ENCODE measurements around the gene ERN2. TPM values are rescaled to one million over a fixed set of nuclear protein-coding genes. Genes with fewer than 3 reads are reported as not detected.

The ERN2 gene
- total RNA-seq, 2 experiments from 2014 or later, result not detected

DNA sequence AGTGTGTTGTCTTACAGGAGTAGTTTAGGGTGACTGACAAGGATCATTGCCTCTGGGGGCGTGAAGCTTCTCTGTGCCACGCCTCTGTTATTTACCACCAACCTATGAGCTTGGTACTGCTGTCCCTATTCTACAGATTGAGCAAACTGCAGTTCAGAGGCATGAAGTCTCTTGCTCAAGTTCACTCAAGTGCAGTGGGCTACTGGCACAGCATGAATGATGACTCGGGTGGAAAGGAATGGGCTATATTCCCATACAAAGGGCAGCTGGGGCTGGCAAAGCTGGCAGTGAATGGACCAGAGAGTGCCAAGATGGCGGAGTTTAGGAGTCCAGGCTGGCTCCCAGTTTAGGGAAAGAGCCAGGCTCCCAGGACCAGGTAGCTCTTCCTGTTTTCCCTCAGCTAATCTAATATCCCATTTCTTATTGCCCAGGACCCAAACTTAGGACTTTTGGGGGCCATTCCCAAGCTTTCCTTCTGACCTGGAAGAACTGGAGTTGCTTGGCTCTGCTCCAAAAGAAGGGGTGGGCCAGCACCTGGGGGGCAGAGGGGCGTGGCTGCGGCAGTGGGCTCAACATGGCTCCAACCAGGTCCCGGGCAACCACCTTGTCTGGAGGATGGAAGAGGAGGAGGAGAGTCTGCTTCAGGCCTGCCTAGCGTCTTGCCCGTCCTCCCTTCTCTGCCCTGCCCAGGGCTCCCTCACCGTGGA lies 21.4 kb downstream of the ERN2 start:
- DNase-seq, result no peak
- Mint-ChIP-seq H3K36me3 (ENCODE audit: low read depth) (peaks cover 44% of the 10 kb centered on the region), H3K9me3 (no peaks in the 10 kb centered on the region), H3K4me3 (no peak overlapping the region), H3K27ac (no peak overlapping the region), H3K4me1 (peaks cover 9% of the 10 kb centered on the region), H3K27me3 (peaks cover 3% of the 10 kb centered on the region)
- POLR2A ChIA-PET, result no interaction called here
- CTCF ChIA-PET, result interaction anchor here (0.5 to 1.0 kb wide), 2 partner anchors 9 to 921 kb away, joined by 3 to 5 read pairs; no protein-coding TSS in a partner anchor

- ChIA-PET CTCF (interaction anchor here (0.5 to 1.0 kb wide), 2 partner anchors 10 to 921 kb away, joined by 3 to 5 read pairs; no protein-coding TSS in a partner anchor), POLR2A (interaction anchor here (0.5 kb wide), 1 partner anchor 181 kb away, joined by 3 read pairs; the partner anchor contains the start of gene GGA2)
- Mint-ChIP-seq H3K9me3 (no peaks in the 10 kb centered on the region), H3K36me3 (ENCODE audit: low read depth) (peaks cover 45% of the 10 kb centered on the region), H3K27me3 (no peaks in the 10 kb centered on the region), H3K4me1 (peaks cover 9% of the 10 kb centered on the region), H3K27ac (no peak overlapping the region), H3K4me3 (no peak overlapping the region)
- no peak for DNase-seq
These were observed 22.1 kb downstream of the ERN2 start for GRCh38 chr16:23690771-23691482.

GRCh38 chr16:23689442-23690187 lies 23.4 kb downstream of the ERN2 start:
- peaks cover 52% of the 10 kb centered on the region for H3K36me3 Mint-ChIP-seq (ENCODE audit: low read depth)
- POLR2A ChIA-PET, result no interaction called here

DNA sequence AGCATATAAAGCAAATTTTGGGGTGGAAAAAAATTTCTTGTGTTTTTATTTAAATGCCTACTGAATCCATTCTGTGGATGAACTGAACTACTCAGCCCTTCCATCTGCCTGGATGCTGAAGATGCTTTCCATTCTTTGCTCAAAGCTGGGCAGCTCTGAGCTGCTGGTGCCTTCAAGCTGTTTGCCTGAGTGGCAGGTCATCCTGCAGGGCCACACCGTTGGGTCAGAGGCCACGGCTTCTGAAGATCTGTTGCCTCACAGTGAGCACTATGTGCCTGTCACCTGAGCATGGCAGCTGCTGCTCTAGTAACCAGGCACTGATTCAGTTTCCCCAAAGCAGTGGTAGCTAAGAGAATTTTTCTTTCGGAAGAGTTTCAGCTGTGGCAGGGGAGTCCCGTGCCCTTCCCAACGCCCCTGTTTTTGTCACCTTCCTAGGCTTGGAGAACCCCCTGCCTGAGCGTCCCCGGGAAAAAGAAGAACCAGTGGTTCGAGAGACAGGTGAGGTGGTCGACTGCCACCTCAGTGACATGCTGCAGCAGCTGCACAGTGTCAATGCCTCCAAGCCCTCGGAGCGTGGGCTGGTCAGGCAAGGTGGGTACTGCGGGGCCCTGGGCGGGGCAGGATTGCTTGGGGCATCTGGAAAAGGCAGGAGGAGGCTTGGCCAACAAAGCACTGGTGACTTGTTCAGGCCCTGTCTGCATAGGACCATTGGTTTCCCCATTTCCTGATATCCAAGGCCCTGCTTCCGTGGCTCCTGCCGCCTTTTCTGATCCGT lies 25.8 kb downstream of the ERN2 start:
- Mint-ChIP-seq H3K9me3 (no peaks in the 10 kb centered on the region), H3K4me1 (peaks cover 13% of the 10 kb centered on the region), H3K36me3 (ENCODE audit: low read depth) (peaks cover 68% of the 10 kb centered on the region), H3K27ac (no peak overlapping the region), H3K27me3 (no peaks in the 10 kb centered on the region), H3K4me3 (no peak overlapping the region)
- no peak for DNase-seq
- POLR2A ChIA-PET, result no interaction called here
- CTCF ChIA-PET, result interaction anchor here (0.5 to 0.6 kb wide), 2 partner anchors 43 to 115 kb away, joined by 3 to 5 read pairs; no protein-coding TSS in a partner anchor

More at GRCh38 chr16:23689442-23690187, 23.4 kb downstream of the ERN2 start:
- H3K27ac Mint-ChIP-seq, result no peak overlapping the region
- CTCF ChIA-PET, result interaction anchor here (0.6 to 1.0 kb wide), 2 partner anchors 10 to 11 kb away, joined by 3 to 4 read pairs; no protein-coding TSS in a partner anchor
- H3K27me3 Mint-ChIP-seq, result no peaks in the 10 kb centered on the region
- no peaks in the 10 kb centered on the region for H3K9me3 Mint-ChIP-seq
- no peak overlapping the region for H3K4me3 Mint-ChIP-seq
- H3K4me1 Mint-ChIP-seq, result peaks cover 5% of the 10 kb centered on the region
- no peak for DNase-seq

DNA sequence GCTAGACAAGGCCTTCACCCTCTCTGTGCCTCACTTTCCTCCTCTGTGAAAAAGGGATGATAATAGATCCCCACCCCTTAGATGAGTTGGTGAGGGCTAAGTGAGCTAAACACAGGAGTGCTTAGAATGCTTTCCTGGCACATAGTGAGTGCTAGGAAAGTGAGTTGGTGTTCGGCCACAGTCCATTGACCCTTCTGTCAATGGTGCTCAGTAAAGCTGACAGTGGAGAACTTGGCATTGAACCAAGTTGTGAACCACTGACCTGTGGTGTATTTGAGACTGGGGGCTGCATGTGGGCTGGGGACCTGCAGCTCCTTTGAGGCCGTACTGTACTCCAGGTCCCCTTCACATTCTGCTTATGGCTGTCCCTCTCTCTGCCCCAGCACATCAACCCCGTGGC lies 29.5 kb downstream of the ERN2 start:
- H3K9me3 Mint-ChIP-seq, result no peaks in the 10 kb centered on the region
- peak overlapping the region; percentile 16 for H3K27ac Mint-ChIP-seq
- H3K4me3 Mint-ChIP-seq, result no peak overlapping the region
- CTCF ChIA-PET, result interaction anchor here (1.1 to 1.5 kb wide), 2 partner anchors 10 to 15 kb away, joined by 3 read pairs; no protein-coding TSS in a partner anchor
- POLR2A ChIA-PET, result no interaction called here
- H3K27me3 Mint-ChIP-seq, result no peaks in the 10 kb centered on the region
- H3K36me3 Mint-ChIP-seq (ENCODE audit: low read depth), result peaks cover 74% of the 10 kb centered on the region
- H3K4me1 Mint-ChIP-seq, result peaks cover 42% of the 10 kb centered on the region
- no peak for DNase-seq

DNA sequence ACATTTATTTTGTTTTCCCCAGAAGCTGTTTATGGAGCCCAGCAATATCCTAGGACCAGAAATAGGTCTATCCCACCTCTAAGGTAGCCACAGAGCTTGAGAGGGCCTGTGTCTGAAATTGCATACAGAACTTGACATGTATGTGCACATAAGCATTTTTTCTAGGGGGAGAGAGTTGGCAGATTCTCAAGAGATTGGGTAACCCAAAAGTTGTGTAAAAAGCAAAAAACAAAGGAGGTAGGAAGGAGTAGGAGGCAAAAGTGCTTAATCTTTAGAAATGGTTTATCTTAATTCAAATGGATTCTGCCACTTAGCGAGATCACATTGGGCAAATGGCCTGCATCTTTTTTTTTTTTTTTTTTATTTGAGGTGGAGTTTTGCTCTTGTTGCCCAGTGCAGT lies 30.8 kb downstream of the ERN2 start:
- peaks cover 61% of the 10 kb centered on the region for H3K36me3 Mint-ChIP-seq (ENCODE audit: low read depth)
- ChIA-PET CTCF (interaction anchor here (0.6 kb wide), 1 partner anchor 220 kb away, joined by 4 read pairs; no protein-coding TSS in a partner anchor), POLR2A (no interaction called here)
- peak overlapping the region; percentile 31 for H3K27ac Mint-ChIP-seq
- H3K27me3 Mint-ChIP-seq, result no peaks in the 10 kb centered on the region
- DNase-seq, result no peak
- no peaks in the 10 kb centered on the region for H3K9me3 Mint-ChIP-seq
- H3K4me3 Mint-ChIP-seq, result no peak overlapping the region
- H3K4me1 Mint-ChIP-seq, result peaks cover 51% of the 10 kb centered on the region

GRCh38 chr16:23679986-23680336 lies 33.1 kb downstream of the ERN2 start:
- no peaks in the 10 kb centered on the region for H3K9me3 Mint-ChIP-seq
- peak overlapping the region; percentile 97 for H3K4me3 Mint-ChIP-seq
- ChIA-PET CTCF (interaction anchor here (1.0 to 1.3 kb wide), 2 partner anchors 15 to 16 kb away, joined by 4 to 7 read pairs; no protein-coding TSS in a partner anchor), POLR2A (interaction anchor here (0.6 kb wide), 1 partner anchor 18 kb away, joined by 3 read pairs; no protein-coding TSS in a partner anchor)
- peaks cover 51% of the 10 kb centered on the region for H3K36me3 Mint-ChIP-seq (ENCODE audit: low read depth)
- DNase-seq, result no peak
- H3K4me1 Mint-ChIP-seq, result peaks cover 52% of the 10 kb centered on the region
- H3K27ac Mint-ChIP-seq, result peak overlapping the region; percentile 74
- no peaks in the 10 kb centered on the region for H3K27me3 Mint-ChIP-seq

GRCh38 chr16:23679274-23679985 lies 33.6 kb downstream of the ERN2 start:
- Mint-ChIP-seq H3K4me1 (peaks cover 52% of the 10 kb centered on the region), H3K4me3 (peak overlapping the region; percentile 97), H3K27ac (peak overlapping the region; percentile 91), H3K27me3 (no peaks in the 10 kb centered on the region), H3K9me3 (no peaks in the 10 kb centered on the region), H3K36me3 (ENCODE audit: low read depth) (peaks cover 50% of the 10 kb centered on the region)
- DNase-seq, result peak; percentile 24
- ChIA-PET POLR2A (interaction anchor here (0.6 kb wide), 1 partner anchor 18 kb away, joined by 3 read pairs; no protein-coding TSS in a partner anchor), CTCF (interaction anchor here (0.6 to 1.3 kb wide), 5 partner anchors 11 to 461 kb away, joined by 3 to 7 read pairs (median 3); partner anchors contain the start of genes DCTN5 and PALB2)

DNA sequence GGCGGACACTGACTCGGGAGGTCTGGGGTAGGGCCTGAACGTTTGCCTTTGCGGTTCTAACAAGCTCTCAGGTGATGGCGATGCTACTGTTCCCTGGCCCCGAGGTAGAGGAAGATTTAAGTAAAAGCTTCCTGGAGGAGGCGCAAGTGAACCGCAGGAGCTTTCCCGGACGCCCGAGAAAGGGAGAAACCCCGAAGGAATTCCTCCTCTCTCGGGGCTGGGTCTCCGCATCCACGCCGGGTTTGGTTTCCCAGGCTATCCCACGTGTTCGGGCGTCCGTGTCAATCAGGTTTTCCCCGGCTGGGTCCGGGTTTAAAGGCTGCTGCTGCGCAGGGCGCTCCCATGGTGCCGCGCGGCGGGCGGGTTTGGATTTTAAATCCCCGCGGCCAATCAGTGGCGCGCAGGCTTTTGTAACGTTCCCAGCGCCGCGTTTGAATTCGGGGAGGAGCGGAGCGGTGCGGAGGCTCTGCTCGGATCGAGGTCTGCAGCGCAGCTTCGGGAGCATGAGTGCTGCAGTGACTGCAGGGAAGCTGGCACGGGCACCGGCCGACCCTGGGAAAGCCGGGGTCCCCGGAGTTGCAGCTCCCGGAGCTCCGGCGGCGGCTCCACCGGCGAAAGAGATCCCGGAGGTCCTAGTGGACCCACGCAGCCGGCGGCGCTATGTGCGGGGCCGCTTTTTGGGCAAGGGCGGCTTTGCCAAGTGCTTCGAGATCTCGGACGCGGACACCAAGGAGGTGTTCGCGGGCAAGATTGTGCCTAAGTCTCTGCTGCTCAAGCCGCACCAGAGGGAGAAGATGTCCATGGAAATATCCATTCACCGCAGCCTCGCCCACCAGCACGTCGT lies 34.4 kb downstream of the ERN2 start, which contains the start of gene PLK1:
TSS of gene PLK1 (plus strand) at position 460 of the 844 bp plus-strand sequence. CDS start at position 504, 44 bp downstream.
- H3K4me3 Mint-ChIP-seq, result peak within 1 kb of the TSS; percentile 97
- H3K4me1 Mint-ChIP-seq, result peaks cover 47% of the 10 kb centered on the region
- H3K9me3 Mint-ChIP-seq, result no peaks in the 10 kb centered on the region
- H3K27me3 Mint-ChIP-seq, result no peaks in the 10 kb centered on the region
- ChIA-PET POLR2A (no interaction called here), CTCF (interaction anchor here (0.8 to 2.3 kb wide), 6 partner anchors 10 to 461 kb away, joined by 3 to 11 read pairs (median 4); partner anchors contain the start of genes DCTN5 and PALB2)
- peak within 1 kb of the TSS; percentile 91 for H3K27ac Mint-ChIP-seq
- H3K36me3 Mint-ChIP-seq (ENCODE audit: low read depth), result peaks cover 45% of the 10 kb centered on the region
- peak; percentile 91 for DNase-seq

DNA sequence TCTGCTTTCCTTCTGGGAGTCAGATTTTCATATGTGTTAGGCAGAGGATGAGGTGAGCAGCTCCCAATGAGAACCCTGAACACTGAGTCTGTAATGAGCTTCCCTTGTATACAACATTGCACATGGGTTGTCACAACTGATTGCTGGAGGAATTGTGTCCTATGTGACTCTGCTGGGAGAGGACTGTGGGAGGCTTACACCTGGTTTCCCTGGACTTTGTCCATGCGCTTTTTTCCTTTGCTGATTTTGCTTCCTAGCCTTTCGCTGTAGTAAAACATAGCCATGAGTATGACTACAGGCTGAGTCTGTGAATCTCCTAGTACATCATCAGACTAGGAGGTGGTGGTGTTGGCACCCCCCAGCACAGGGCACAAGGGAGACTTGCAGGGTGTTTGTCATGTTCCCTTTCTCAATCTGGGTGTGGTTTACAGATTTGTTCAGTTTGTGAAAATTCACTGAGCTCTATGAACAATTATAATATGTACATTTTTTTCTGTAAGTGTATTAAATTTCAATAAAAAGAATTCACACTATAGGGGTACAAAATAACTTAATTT lies 36.0 kb downstream of the ERN2 start:
- DNase-seq, result no peak
- Mint-ChIP-seq H3K36me3 (ENCODE audit: low read depth) (peaks cover 36% of the 10 kb centered on the region), H3K9me3 (no peaks in the 10 kb centered on the region), H3K4me3 (peak overlapping the region; percentile 97), H3K27ac (no peak overlapping the region), H3K4me1 (peaks cover 38% of the 10 kb centered on the region), H3K27me3 (no peaks in the 10 kb centered on the region)
- ChIA-PET CTCF (interaction anchor here (0.6 to 2.3 kb wide), 7 partner anchors 9 to 1966 kb away, joined by 3 to 11 read pairs (median 3); no protein-coding TSS in a partner anchor), POLR2A (no interaction called here)

All from activated CD4-positive, alpha-beta T cell treated with anti-CD3 and anti-CD28 coated beads, Interleukin-2, amount 10 ng/mL, durations not matched to agents 7 days and 5 days (primary cell).